Myocyte (in vitro differentiated cells): ENCODE results near the gene CKAP2L. TPM values are rescaled to one million over a fixed set of nuclear protein-coding genes. Genes with fewer than 3 reads are reported as not detected.
"Not testable (repeated sequence)": the region's sequence is repeated elsewhere in the genome, so short reads cannot be mapped to it uniquely, and the experiment has no call there.

ENCODE experiments used
- DNase-seq: peaks from one replicate; pipeline ENCODE4 v3.0.0-alpha.2; 2012; ENCODE audit warnings: low read depth
- total RNA-seq: library from RNA; depleted of rRNA; stranded (reverse); fragments of >200 nt; gene quantifications from 2 replicates; pipeline ENCODE4 v1.2.3, GENCODE V29; 2014

CKAP2L gene
- total RNA-seq, 1 donor from 2014 or later: 0.05 TPM

DNA sequence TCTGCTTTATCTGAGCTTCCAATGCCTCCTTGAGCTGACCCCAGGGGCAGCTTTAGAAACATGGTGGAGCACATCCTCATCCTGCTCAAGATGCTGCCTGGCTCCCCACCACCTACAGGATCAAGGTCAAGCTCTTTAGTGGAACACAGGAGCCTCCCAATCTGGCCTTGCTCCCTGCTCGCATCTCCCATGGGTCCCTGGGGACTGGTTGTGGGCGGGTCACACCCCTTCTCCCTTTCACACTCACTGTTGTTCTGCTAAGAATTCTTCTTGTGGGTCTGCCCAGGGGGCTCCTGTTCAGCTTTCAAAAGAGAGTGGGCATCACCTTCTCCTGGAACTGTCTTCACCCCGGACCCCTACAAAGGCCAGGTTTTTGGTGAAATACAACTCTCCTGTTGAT lies 51.9 kb downstream of the CKAP2L start:
- DNase-seq: no peak

DNA sequence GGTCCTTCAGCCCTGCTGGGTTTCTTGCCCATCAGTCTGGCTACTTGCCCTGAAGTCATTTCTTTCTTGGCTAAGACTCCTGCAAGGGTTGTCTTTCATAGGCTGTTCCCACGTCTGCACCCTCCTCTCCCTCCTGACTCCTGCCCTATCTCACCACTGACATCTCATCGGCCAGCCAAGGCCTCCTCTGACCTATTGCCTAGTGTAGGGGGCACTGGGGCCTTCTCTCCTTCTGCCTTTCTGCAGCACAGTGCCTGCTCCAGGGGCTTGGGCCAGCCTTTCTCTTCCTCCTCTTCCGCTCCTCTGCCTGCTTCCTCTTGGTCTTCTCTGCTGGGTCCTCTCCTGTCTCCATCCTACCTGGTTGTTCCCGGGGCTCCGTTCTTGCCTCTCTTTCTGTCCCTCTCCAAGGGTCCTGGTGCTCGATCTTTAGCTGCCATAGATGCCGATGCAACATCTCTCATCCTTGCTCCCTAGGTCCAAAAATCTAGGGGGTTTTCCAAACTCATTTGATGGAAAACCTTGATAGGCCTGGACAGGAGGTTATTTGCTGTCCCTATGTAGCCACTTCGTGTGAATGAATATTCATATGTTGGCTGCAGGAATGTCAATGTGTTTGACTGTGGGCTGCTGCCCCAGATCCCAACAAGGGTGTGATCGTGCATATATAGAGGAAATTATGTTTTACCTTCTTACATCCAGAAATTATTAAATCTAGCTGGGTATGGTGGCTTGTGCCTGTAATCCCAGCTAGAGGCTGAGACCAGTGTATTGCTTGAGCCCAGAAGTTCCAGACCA lies 53.3 kb downstream of the CKAP2L start:
- DNase-seq: no peak

DNA sequence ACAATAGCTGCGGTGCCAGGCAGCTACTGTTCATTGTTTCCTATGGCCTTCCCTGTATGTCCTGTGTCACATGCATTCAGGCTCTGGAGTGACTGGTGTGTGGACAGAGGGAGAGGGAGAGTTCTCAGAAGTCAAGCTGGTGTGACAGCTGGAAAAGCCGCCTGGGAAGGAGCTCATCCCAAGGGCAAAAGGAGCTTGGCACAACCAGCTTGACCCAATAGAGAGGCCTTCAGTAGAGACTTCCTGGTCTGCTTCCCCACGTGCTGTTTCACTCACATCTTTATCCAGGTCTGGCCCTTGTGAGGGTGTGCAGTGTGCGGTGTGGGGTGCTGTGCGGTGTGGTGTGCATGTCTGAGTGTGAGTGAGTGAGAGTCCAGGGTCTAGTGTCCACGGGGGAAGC lies 54.7 kb downstream of the CKAP2L start:
- DNase-seq: peak; percentile 46

DNA sequence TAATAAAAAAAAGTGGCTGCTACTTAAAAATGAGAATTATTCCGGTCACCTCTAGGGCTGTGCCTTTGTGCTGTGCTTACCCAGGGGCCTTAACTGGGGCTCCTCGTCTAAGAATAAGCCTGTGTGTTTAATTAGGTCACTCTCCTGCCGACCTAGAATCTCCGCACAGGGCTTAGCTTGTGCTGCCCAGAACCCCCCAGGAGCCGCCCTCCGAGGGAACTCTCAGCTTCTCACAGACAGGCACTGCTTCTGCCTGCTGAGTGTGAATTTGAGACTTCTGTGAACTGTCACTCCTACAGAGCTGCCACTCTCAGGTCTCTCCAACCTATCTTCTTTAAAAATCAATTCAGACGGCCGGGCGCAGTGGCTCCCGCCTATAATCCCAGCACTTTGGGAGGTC lies 55.4 kb downstream of the CKAP2L start:
- DNase-seq: no peak

DNA sequence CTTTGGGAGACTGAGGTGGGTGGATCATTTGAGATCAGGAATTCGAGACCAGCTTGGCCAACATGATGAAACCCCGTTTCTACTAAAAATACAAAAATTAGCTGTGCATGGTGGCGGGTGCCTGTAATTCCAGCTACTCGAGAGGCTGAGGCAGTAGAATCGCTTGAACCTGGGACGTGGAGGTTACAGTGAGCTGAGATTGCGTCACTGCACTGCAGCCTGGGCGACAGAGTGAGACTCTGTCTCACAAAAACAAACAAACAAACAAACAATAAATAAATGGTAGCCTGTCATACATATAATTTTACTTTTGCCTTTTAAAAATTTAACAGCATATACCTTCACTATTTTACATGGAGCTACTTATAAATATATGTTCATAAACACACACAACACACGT lies 57.5 kb downstream of the CKAP2L start:
- not testable (repeated sequence) for DNase-seq

DNA sequence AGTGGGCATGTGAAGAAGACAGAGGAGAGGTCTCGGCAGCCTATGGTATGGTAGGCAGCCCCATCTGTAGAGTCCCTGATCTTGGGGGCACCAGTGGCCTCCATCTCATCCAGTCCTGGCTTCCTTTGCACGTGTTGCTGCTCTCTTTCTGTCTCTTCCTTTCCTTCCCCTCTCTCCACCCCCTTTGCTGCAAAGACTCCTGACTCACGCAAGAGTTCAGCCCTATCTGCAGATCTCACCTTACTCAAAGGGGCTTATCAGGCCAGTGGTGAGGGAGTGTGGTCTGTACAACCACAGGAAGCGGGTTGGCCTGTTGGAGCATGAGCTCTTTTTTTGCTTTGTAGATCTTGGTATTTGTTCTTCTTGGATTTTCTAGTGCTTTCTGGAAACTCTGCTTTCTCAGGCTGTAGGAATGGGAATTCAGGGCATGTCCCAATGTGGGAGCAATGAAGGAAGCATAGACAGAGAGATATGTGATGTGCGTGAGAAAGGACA lies 58.2 kb downstream of the CKAP2L start:
- no peak for DNase-seq

DNA sequence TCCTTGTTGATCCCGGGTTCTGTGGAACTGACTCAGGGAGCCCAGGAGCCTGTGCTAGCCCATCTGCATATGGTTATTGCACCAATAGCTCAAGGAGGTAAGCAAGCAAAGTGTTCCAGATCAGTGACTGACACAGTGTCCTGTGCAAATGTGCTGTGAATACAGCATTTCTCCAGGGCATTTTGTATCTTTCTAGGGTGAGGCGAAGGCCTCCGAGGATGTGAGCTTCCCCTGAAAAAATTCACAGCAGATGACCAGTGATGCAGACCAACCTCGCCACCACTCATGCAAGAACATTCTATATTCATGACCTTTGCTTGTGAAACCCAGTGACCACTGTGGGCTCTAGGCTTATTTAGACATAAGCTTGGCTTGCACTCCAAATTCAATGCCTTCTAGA lies 58.8 kb downstream of the CKAP2L start:
- DNase-seq: no peak

DNA sequence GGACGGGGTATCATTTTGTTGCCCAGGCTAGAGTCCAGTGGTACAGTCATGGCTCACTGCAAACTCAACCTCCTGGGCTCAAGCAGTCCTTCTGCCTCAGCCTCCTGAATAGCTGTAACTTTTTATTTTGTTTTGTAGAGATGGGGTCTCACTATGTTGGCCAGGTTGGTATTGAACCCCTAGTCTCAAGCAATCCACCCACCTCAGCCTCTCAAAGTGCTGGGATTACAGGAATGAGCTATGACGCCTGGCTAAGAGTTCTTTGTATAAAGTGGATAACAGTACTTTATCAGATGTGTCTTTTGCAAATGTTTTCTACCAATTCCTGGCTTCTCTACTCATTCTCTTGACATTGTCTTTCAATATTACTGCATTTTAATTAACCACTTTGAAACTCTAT lies 60.7 kb downstream of the CKAP2L start:
- DNase-seq: no peak

DNA sequence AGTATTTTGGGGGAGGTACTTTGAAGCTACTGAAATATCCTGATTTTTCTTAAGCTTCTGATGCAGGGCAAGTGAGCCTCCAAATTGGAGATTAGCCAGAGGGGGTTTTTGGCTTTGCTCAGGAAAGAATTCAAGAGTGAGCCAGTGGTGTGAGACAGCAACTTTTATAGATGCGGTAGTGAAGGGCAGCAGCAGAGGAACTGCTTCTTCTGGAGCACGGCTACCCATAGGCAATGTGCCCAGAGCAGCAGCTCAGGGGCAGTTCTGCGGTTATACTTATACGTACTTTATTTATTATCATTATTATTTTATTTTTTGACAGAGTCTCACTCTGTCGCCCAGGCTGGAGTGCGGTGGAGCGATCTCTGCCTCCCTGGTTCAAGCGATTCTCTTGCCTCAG lies 63.4 kb downstream of the CKAP2L start:
- DNase-seq: peak; percentile 18

DNA sequence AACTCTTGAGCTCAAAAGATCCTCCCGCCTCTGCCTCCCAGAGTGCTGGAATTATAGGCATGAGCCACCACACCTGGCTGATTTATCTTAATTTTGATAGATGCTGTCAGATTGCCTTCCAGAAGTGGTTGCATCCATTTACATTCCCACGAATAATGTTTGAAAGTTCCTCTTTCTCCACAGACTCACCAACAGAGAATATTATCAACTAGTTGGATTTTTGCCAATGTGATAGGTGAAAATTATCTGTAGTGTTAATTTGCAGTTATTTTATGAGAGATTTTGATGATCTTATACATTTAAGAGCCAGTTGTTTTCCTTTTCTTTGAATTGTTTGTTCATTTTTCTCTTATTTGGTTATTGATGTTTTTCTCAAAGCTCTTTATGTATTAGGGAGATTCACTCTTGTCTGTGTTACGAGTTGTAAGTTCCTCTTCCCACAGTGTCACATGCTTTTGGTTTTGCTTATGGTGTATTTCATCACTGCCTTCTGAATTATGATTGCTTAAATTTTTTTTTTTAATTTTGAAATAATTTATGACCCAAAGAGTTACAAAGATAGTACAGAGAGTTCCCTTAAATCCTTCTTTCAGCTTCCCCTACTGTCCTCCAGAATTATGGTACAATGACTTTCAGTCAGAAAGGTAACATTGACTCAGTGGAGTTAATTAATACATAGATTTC lies 64.3 kb downstream of the CKAP2L start:
- DNase-seq: no peak

DNA sequence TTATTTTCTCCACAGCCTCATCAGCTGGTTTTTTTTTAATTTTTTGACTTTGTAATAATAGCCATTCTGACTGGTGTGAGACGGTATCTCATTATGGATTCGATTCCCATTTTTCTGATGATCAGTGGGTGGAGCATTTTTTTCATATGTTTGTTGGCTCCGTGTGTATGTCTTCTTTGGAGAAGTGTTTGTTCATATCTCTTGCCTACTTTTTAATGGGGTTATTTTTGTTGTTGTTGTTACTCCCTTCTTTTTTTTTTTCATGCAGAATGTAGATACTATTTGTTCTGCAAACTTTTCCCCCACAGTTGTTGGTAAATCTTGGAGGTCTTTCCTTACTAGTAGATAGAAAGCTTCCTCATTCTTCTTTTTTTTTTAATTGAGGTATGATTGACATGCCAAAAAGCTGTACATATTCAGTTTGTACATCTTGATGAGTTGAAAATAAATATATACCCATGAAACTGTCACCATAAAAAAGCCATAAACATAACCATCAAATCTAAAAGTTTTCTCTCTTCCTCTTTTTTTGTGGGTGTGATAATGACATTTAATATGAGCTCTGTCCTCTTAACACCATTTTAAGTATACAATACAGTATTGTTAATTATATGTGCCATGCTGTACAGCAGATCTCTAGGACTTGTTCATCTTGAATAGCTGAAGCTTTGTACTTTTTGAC lies 65.4 kb downstream of the CKAP2L start:
- DNase-seq: no peak

DNA sequence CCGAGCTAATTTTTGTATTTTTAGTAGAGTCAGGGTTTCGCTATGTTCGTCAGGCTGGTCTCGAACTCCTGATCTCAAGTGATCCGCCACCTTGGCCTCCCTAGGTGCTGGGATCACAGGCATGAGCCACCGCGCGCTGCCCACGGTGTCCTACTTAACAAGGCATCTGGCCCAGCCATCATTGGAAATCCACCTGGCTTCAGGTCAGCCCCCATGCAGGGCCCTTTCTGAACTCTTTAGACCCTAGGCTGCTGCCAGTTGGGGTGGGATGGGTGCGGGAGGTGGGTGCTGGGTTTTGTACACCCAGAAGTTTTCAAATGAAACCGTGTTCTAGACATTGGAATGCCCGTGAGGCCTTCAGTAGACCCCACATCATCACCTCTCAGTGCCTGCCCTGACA lies 70.2 kb downstream of the CKAP2L start:
- no peak for DNase-seq

DNA sequence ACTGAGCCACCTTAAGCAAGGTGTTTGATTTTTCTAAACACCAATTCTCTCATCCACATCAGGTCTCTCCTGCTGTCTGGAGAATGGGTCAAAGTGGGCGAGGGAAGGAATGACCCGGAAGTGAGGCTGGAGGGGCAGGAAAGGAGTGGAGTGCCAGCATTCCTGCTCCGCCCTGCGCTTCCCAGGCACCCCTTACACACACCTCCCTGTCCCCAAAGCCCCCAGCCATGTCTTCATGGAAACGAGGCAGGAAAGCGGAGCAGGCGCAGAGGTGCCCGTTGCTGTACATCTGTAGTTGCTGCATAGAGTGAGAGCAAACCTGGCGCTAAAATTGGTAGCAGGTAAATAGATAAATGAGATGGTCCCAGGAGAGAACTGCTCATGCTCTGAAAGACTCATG lies 70.8 kb downstream of the CKAP2L start:
- no peak for DNase-seq

DNA sequence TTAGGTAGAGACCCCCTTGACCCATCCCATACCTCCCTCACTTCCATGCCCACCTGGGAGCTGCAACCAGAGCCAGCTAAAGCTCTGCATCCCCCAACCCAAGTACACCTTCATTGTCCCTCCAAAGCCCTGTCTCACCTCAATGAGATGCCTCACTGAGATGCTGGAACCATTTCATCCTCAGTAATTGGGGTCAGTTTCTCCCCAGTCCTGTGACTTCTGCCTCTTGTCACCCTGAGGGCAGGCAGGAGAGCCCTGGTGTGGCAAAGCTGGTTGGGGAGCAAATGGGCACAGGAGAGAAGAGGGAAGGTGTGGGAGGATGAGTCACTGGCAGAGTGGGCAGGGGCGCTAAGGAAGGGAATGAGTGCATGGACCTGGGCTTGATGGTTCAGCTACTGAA lies 71.5 kb downstream of the CKAP2L start:
- DNase-seq: no peak

DNA sequence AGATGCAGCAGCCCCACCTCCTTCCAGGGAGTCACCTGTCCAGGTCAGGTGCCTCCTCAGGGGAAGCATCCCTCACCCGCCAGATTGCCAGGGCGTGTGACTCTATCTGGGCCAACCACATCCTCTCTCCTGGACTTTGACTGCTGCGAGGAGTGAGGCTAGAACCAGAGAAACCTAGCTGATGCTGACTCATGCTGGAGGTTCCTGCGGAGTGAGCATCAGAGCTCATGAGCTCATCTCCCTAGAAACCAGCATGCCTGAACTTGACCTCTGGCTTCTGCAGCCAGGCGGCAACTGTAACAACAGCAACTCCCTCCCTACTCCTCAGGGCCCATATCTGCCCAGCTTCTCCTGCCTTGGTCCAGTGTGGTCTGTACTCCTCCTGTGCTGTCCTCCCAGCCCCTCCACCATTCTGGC lies 71.9 kb downstream of the CKAP2L start:
- peak; percentile 93 for DNase-seq

DNA sequence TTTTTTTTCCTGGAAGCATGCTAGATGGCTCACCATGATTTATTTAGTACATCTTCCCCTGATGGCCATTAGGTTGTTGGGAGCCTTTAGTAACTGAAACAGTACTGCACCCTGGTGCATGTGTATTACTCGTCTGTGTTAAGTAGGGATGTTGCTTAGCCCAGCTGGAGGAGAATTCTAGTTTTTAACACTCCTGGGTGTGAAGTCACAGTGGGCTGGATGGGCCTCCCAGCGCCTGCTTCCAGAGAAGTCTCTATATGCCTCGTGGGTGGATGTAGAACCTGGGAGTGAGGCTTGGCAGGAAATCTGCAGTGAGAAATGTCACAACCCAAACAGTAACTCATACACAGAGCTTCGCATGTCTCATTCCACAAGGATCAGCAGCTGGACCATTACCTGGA lies 72.5 kb downstream of the CKAP2L start:
- no peak for DNase-seq

DNA sequence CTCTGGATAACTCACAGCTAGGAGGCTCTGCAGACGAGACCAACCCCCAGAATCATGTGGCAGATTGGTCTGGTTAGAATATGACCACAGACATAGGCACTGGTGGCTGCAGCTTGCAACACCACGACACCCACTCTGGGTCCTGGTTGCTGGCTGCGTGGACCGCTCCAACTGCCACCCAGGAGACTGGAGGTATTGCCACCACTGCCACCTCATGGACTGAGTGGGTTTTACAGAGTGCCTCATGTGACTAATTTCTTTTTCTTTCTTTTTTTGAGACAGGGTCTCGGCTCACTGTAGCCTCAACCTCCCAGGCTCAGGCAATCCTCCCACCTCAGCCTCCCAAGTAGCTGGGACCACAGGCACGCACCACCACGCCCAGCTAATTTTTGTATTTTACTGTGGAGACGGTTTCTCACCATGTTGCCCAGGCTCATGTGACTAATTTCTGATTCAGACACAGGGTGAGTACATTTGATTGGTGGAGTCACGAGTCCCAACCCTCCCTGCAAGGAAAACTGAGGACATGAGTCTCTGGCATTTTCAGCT lies 73.5 kb downstream of the CKAP2L start:
- DNase-seq: peak; percentile 66

DNA sequence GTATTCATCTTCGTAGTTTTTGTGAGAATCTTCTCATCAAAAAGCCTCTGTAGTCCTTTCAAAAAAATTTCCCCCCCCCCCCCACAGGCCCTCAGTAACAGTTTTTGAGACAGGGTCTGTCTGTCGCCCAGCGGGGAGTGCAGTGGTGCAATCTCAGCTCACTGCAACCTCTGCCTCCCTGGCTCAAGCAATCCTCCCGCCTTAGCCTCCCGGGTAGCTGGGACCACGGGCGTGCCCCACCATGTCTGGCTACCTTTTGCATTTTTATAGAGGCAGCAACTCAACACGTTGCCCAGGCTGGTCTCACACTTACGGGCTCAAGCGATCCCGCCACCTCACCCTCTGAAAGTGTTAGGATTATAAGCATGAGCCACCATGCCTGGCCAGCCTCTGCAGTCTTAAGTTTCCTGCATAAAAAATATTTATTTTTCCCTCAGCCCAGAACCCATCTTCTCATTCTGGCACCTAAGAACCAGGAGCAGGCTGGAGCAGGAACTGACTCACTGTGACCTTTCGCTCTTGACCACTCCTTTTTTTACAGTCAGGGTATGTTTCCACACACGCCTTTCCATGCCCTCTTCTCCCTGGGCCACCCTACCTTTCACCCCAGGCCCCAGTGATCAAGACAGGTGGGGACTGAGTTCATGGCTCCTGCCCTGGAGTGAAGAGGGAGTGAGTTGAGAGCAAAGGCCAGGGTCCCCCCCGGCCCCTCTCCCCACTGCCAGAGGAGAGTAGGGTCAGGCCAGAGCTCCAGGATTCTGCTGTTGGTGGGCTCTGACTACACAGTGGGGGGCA lies 76.1 kb downstream of the CKAP2L start:
- DNase-seq: no peak

DNA sequence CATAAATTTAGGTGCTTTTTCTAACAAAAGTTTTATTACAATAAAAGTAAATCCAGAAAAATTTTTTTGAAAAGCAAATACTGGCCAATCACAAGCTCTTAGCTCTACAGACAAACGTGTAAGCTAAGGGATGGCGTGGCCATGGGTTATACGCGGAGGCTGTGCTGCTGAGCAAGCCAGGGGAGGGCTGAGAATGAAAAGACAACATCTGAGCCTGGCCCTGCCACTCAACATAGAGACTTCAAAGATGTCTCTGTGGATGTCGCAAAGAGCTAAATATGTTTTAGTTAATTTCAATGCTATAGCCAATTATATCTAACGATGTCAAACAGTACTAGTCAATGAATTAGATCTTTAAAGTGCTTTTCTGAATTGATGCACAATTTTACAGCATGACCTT lies 76.9 kb downstream of the CKAP2L start:
- no peak for DNase-seq
